HG02678 (cell line): ENCODE results near the gene RPL12.
A peak's percentile ranks its signal among the peaks of the same experiment; 100 is the strongest.

Experiments
- ATAC-seq: cut with Tn5 transposase; IDR thresholded peaks from one replicate; pipeline ENCODE4 v1.9.1; 2021; ENCODE audit warnings: mild to moderate bottlenecking, moderate library complexity; ENCODE audit not compliant: unreplicated experiment

The RPL12 gene

DNA sequence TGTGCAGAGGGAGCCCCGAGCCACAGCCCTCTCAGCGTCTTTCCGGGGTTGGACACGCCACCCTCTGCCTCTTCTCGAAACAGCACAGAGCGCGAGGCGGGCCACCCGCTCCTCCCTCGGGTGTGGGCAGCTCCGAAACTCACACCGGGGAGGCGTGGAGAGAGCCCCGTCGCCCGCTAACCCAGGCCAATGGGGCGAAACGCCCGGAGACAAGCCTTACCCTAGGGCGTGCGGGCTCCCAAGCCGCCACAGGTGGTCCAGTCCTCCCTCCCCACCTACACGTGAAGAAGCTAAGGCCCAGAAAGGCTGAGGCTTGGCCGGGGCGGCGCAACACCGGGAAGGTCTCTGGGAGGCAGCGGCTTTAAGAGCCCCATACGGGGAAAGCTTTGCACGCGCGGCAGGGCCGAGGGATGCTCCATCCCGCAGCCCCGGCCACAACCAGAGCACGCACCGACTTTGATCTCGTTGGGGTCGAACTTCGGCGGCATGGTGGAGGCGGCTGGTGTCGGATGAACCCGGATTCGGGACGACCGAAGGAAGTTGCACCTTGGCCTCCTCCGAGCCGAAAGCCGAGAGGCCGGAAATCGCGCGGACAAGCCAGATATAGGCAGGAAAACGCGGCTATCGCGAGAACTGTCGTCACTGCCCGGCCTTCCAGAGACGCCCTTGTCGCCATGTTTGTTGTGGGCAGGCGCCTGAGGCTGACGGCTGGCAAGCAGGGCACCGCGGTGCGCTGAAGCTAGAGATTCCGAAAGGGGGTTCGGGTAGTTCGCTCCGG, at the start of gene RPL12, which contains the start of gene LRSAM1:
RPL12 (minus strand) TSS at position 577 of the 778 bp plus-strand sequence; CDS start at position 488, 89 bp downstream.
LRSAM1 (plus strand) TSS at position 681 of the 778 bp plus-strand sequence. CDS start 3,018 bp downstream, outside the sequence.
- ATAC-seq, result peak; percentile 70

DNA sequence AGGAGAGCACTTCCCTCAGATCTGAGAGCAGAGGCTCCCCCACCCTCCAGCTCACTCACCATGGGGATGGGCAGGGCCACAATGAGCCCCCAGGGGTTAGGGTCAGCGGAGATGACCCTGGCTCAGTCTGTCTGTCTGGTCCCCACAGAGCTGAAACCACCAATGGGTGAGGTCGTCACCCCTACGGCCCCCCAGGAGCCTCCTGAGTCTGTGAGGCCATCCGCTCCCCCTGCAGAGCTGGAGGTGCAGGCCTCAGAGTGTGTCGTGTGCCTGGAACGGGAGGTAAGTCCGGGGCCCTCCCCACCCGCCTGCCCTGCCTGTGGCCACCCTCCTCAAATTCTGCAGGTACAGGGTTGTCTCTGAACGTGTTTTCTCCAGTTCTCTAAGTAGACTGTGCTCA, 49.7 kb upstream of the RPL12 start:
- no peak for ATAC-seq

DNA sequence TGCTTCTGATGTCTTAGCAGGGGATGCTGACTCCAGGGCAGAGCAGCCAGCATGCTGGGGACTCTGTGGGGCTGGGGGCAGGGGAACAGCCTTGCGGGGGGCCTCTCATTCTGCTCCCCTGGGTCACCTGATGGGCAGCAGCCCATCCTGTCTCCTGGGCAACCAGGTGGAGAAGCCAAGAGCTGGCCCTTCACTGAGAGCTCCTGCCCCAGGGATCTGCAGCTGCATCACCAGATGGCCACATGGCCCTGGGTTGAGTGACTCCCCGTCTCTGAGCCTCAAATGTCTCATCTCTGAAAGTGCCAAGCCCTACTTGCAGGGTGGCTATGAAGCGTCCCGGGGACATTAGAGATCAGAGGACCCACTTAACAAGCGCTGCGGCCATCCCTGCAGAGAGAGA, 49.2 kb upstream of the RPL12 start:
- ATAC-seq, result no peak

GRCh38 chr9:127498298-127498697, 47.1 kb upstream of the RPL12 start:
- ATAC-seq, result no peak

GRCh38 chr9:127497656-127498290, 46.6 kb upstream of the RPL12 start:
- no peak for ATAC-seq

GRCh38 chr9:127496974-127497373, 45.8 kb upstream of the RPL12 start:
- no peak for ATAC-seq

- ATAC-seq, result no peak
Measured at GRCh38 chr9:127495884-127496555, 44.8 kb upstream of the RPL12 start.

- no peak for ATAC-seq
Measured at GRCh38 chr9:127494304-127494702, 43.1 kb upstream of the RPL12 start.

DNA sequence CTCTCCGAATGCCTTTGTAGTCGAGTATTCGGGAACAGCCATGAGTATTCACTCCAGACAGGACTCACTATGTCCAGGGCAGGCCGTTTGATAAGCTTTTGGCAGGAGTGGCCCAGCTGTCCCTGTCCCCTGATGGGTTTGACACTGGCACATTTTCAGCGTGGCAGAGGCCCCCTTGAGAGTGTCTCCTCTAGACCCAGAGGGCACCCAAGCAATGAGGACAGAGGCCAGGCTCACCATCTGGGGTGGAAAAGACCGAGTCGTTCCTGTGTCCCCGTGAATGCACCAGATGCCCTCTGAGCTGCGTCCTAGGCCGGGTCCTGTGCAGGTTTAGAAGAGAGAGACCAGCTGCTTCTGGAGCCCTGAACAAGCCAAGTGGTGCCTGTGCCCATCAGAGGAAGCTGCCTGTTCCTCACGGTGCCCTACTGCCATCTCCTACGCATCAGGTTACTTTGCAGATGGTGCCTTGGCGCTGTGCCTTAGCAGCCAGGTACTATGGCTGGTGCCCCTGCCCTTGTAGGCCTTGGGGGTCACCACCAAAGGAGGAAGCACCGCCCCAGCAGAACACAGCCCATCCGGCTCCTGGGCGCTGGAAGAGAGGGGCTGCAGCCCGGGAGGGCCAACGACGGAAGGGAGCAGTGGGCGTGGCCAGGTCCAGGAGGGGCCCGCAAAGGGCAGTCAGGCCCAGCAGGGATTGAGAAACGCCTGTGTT, 42.5 kb upstream of the RPL12 start:
- ATAC-seq, result no peak

DNA sequence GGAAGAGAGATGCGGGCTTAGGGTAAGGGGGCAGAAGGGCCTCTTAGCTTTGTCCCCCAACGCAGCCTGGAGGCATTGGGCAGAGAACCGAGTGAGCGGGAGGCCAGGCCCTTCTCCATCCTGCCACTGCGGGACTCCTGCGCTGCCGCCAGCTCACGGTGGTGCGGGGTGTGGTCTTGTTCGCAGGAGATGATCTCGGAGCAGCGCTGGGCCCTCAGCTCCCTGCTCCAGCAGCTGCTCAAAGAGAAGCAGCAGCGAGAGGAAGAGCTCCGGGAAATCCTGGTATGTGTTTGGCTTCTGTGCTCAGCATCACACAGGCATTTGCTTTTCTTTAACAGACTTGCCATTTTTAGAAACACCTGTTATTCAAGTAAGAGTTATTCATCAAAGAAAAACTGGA, 41.4 kb upstream of the RPL12 start:
- ATAC-seq, result no peak

DNA sequence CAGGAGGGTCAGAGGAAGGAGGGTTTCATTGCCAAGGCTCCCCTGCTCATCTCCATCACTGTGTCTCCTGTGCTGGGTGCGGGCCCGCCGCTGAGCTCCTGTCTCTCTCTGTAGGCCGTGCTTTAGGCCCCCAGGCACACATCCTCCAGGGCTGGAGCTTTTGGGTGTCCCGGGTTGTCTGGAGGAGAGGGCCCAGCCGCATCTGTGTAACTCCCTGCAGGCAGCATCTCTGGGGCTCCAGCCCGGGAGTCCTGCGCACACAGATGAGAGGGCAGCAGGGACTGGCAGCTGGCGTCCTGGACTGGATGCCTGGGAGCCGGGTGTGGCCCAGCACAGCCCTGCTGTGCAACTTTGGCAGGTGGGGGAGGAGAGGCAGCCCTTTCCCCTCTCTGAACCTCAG, 40.3 kb upstream of the RPL12 start:
- ATAC-seq, result no peak

DNA sequence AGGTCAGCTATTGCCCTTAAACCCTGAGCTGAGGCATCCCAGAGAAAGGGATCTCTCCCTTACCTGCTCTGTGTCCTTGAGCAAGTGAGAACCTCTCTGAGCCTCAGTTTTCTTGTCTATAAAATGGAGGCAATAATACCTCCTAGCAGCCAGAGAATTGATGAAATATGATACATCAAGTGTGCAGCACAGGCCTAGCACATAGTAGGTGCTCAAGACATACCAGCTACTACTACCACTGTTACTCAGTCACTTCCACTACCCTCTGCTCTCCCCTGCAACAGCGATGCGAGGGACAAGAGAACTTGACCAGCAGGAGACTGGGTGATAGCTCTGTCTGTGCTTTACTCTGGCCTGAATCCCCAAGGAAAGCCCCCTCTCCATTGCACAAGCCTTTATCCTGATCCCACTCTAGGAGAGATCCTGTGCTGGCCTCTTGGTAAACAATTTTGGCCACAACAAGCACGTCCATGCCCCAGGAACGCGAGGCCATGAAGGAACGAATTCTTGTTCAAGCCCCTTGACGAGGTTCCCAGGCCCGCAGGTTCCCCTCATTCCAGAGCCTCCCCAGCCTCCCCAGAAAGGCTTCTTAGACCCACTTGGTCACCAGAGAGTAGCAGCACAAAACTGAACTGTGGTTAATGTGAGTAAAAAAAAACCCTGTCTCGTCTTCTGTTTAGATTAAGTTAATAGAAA, 39.5 kb upstream of the RPL12 start:
- ATAC-seq, result no peak

- no peak for ATAC-seq
Measured at GRCh38 chr9:127489471-127490115, 38.4 kb upstream of the RPL12 start.

DNA sequence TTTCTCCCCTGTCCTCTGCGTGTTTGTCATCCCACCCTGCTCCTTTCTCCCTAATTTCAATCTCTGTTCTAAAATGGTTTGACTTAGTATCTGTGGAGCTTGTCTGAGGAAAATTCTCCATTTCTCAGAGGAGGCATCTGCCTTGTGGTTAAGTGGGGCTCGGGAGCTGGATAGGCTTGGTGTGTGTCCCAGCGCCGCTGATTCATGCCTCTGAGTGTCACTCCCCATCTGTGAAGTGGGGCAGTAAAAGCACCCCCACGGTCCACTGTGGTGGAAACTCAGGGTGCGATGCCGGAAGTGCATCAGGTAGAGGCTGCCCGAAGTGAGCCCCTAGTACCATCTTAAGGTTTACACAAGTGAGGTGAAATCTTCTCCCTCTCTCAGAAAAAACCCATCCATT, 37.7 kb upstream of the RPL12 start:
- no peak for ATAC-seq

DNA sequence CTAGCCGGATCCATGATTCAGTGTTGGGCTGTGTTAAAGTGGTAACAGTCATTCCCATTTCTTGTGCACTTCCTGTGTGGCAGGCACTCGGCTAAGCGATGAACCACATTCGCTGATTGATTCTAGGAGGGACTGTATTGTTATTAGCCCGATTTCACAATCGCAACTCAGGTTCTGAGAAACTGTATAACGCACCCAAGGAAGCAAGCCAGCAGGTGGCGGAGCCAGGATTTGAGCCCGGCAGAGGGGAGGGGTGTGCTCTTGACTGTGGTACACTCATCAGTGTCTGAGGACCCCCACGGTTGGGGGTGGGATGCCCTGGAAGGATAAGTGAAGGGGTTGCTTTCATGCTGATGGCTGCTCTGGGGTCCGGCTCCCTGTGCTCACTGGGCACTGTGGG, 34.8 kb upstream of the RPL12 start:
- no peak for ATAC-seq

- no peak for ATAC-seq
Measured at GRCh38 chr9:127482662-127483061, 31.5 kb upstream of the RPL12 start.

GRCh38 chr9:127479507-127480081, 28.4 kb upstream of the RPL12 start:
- ATAC-seq, result no peak

GRCh38 chr9:127474592-127474991, 23.4 kb upstream of the RPL12 start:
- no peak for ATAC-seq

- ATAC-seq, result no peak
Measured at GRCh38 chr9:127473932-127474331, 22.7 kb upstream of the RPL12 start.

GRCh38 chr9:127473501-127473900, 22.3 kb upstream of the RPL12 start:
- ATAC-seq, result no peak
